Natural killer cell (primary cell): ENCODE results near the gene TCF4. TPM values are rescaled to one million over a fixed set of nuclear protein-coding genes. Genes with fewer than 3 reads are reported as not detected.

Experiments
- ATAC-seq, 3 donors: fragments of 150-1000 bp in 2 of 3; fragments of 200-7000 bp in 1 of 3; cut with Tn5 transposase; 1 replicate in 1 of 3; 2 replicates in 2 of 3; pipeline ENCODE4 v1.10.0; 2021; ENCODE audit warnings: mild to moderate bottlenecking in 2 of 3, moderate library complexity in 2 of 3
- DNase-seq, 2 donors: peaks; one replicate each; pipeline versions ENCODE4 v3.0.0 to v3.0.0-alpha.2; 2013 to 2021; ENCODE audit warnings: mixed read lengths in 1 of 2
- H3K27ac ChIP-seq: one replicate; pipeline ENCODE4 v1.5.1; 2013; ENCODE audit warnings: mild to moderate bottlenecking, low read length
- H3K27me3 ChIP-seq: one replicate; pipeline ENCODE4 v1.6.1; 2013; ENCODE audit warnings: low read length; ENCODE audit not compliant: control insufficient read depth, insufficient read depth
- H3K36me3 ChIP-seq: one replicate; pipeline ENCODE4 v1.6.1; 2013; ENCODE audit warnings: low read length; ENCODE audit not compliant: control insufficient read depth, insufficient read depth
- H3K4me1 ChIP-seq: one replicate; pipeline ENCODE4 v1.6.1; 2013; ENCODE audit warnings: low read length; ENCODE audit not compliant: control insufficient read depth, insufficient read depth
- H3K4me3 ChIP-seq: one replicate; pipeline ENCODE4 v1.5.1; 2013; ENCODE audit warnings: low read length
- H3K9me3 ChIP-seq: one replicate; pipeline ENCODE4 v1.6.1; 2013; ENCODE audit warnings: low read length; ENCODE audit not compliant: control insufficient read depth, insufficient read depth
- H3K27ac Mint-ChIP-seq, 2 donors: one replicate each; pipeline ENCODE4 v1.8.0; 2022; ENCODE audit warnings: mild to moderate bottlenecking in 2 of 2, mixed read lengths in 2 of 2, moderate library complexity in 1 of 2
- H3K27me3 Mint-ChIP-seq, 2 donors: one replicate each; pipeline ENCODE4 v1.8.0; 2022; ENCODE audit warnings: low read depth in 2 of 2, mixed read lengths in 2 of 2
- H3K36me3 Mint-ChIP-seq: one replicate; pipeline ENCODE4 v1.8.0; 2022; ENCODE audit warnings: mixed read lengths
- H3K4me1 Mint-ChIP-seq, 2 donors: one replicate each; pipeline ENCODE4 v1.8.0; 2022; ENCODE audit warnings: mixed read lengths in 2 of 2
- H3K4me3 Mint-ChIP-seq: one replicate; pipeline ENCODE4 v1.8.0; 2022; ENCODE audit warnings: mild to moderate bottlenecking, moderate library complexity, mixed read lengths
- H3K9me3 Mint-ChIP-seq, 2 donors: one replicate each; pipeline ENCODE4 v1.8.0; 2022; ENCODE audit warnings: mixed read lengths in 2 of 2
- CTCF ChIP-seq: fragments of 200-600 bp; IDR thresholded peaks from one replicate; pipeline ENCODE4 v1.8.0; 2022; ENCODE audit warnings: antibody characterized with exemption
- WGBS: methylation state at CpG from one replicate; pipeline ENCODE4 v1.1.7; 2013; ENCODE audit warnings: missing lambda C conversion rate; ENCODE audit not compliant: insufficient coverage; 5-methylcytosine and 5-hydroxymethylcytosine counted together
- intact Hi-C: fragments of 100-400 bp; cut with micrococcal nuclease; formaldehyde crosslinking; loops from one replicate; pipeline ENCODE4 v1.14.2; 2022
- total RNA-seq, 4 donors: library from RNA; stranded (reverse); fragments of 120-200 nt in 1 of 4; gene quantifications; one replicate each; pipeline versions ENCODE4 v1.2.3 to v1.2.4, GENCODE V29; 2013 to 2022

The TCF4 gene
- total RNA-seq, 3 donors from 2014 or later (not counting 1 experiment from before 2014, with no cell fraction given): 8.3 to 16.5 (median 9.0) TPM

DNA sequence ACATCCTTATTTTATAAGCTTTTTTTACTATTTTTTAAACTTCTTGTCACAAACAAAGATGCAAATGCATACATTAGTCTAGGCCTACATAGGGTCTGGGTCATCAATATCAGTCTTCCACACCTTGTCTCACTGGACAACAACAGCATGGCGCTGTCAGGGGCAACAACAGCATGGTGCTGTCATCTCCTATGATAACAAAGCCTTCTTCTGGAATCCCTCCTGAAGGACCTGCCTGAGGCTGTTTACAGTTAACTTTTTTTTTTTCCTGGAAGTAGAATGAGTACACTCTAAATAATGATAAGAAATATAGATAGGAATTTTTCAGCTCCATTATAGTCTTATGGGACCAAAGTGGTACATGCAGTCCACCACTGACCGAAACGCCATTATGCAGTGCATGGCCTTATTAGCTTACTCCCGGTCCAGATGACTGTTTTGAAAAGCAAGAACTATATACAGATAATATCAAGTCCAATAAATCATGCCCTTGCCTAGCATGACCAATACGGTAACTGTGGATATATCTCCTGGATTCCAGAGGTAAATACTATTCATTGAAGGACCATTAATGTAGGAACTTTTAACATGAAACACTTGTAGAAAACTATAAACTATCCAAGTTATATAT is 38.4 kb downstream of the TCF4 start:
- no peaks in the 10 kb centered on the region for H3K9me3 Mint-ChIP-seq
- TF ChIP-seq CTCF: no peak
- Histone ChIP-seq H3K4me3 (no peak overlapping the region), H3K9me3 (no peaks in the 10 kb centered on the region), H3K36me3 (no peaks in the 10 kb centered on the region), H3K4me1 (no peaks in the 10 kb centered on the region), H3K27ac (no peak overlapping the region), H3K27me3 (no peaks in the 10 kb centered on the region)
- H3K4me1 Mint-ChIP-seq: no peaks in the 10 kb centered on the region
- no peak overlapping the region for H3K4me3 Mint-ChIP-seq
- peaks cover 0 to under 1% of the 10 kb centered on the region in 2 donors for H3K27me3 Mint-ChIP-seq
- 98% methylated on average over 5 of the region's 5 CpGs for WGBS
- intact Hi-C loops: no loop called here
- no peaks in the 10 kb centered on the region for H3K36me3 Mint-ChIP-seq
- no peak overlapping the region for H3K27ac Mint-ChIP-seq
- DNase-seq (no peak), ATAC-seq (no peak)

DNA sequence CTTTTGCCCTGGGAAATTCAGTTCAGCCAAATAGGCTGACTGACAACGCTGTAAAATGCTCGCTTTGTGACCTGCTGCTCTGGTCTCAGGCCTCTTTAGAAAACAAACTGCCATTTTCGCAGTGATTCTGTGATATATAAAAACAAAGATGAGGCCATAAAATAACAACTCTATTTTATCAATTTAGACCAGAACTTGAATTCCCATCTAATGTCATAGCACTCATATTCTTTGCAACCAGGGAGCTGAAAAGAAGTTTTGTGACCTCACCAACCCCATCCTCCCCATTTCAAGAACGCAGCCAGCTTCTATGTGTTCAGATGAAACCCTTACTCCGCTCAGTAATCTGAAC is 40.3 kb downstream of the TCF4 start:
- DNase-seq (no peak), ATAC-seq (no peak)
- no peaks in the 10 kb centered on the region for H3K4me1 Mint-ChIP-seq
- TF ChIP-seq CTCF: no peak
- H3K4me1 ChIP-seq: no peaks in the 10 kb centered on the region
- H3K9me3 Mint-ChIP-seq: no peaks in the 10 kb centered on the region
- WGBS: 92% methylated on average over 4 of the region's 5 CpGs
- H3K36me3 ChIP-seq: no peaks in the 10 kb centered on the region
- H3K4me3 ChIP-seq: no peak overlapping the region
- H3K27ac ChIP-seq: no peak overlapping the region
- no peak overlapping the region for H3K4me3 Mint-ChIP-seq
- no peaks in the 10 kb centered on the region for H3K36me3 Mint-ChIP-seq
- no peaks in the 10 kb centered on the region for H3K9me3 ChIP-seq
- intact Hi-C loops: no loop called here
- H3K27me3 ChIP-seq: no peaks in the 10 kb centered on the region
- H3K27ac Mint-ChIP-seq: no peak overlapping the region
- H3K27me3 Mint-ChIP-seq: peaks cover 0 to 7% of the 10 kb centered on the region in 2 donors

DNA sequence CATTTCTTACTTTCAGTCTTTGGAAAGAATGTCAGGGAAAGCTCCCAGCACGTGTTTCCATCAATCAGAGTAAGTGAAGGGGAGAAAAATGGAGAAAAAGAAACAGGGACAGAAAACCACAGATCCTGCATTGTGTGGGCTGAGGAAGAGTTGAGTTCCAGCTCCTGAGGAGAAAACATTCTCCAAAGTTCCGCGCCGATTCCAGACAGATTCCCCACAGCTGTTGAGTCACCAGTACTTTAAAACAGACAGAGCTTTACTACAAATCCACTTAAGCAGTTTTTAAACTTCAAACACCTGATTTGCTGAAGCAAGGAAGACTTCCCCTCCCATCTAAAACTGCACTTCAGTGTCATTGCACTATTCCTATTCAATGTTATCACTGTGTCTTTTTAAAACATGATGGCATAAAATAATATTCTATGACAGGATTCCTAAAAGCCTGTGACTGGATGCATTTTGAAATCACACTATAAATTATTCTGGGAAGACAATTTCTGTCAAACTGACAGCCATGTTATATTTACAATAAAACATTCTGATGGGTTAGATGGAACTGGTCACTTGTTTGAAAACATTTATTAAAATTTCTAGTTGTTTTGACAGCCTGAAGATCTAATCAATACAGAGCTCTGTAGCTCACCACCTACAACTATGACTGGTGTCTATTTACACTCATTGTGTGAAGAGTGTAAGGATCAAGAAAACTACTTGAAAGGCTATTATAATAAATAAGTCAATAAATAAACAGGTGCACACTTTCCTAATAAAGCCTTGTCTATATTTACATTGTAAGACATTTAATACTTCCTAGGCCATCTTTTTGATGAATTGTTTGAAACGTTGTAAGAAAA is 40.9 kb downstream of the TCF4 start:
- Histone ChIP-seq H3K4me3 (no peak overlapping the region), H3K27me3 (no peaks in the 10 kb centered on the region), H3K4me1 (no peaks in the 10 kb centered on the region), H3K9me3 (no peaks in the 10 kb centered on the region), H3K36me3 (no peaks in the 10 kb centered on the region), H3K27ac (no peak overlapping the region)
- Mint-ChIP-seq H3K27me3 (peaks cover 0 to 7% of the 10 kb centered on the region in 2 donors), H3K36me3 (no peaks in the 10 kb centered on the region), H3K27ac (no peak overlapping the region), H3K4me1 (no peaks in the 10 kb centered on the region), H3K4me3 (no peak overlapping the region), H3K9me3 (no peaks in the 10 kb centered on the region)
- TF ChIP-seq CTCF: no peak
- DNase-seq (no peak), ATAC-seq (no peak)
- intact Hi-C loops: no loop called here
- WGBS: 89% methylated on average over 5 of the region's 5 CpGs
